Liver (tissue), 3 donors: Measurements from ENCODE around the gene CCDC88C.

Experiments used
- ATF3 ChIP-seq: IDR thresholded peaks from 2 replicates; pipeline ENCODE4 v1.6.1; 2016; ENCODE audit warnings: antibody characterized with exemption
- CTCF ChIP-seq: fragments of 150-350 bp; IDR thresholded peaks from 2 replicates; pipeline ENCODE4 v1.5.1; 2017; ENCODE audit warnings: improper control_type of control experiment, low read depth, low read length; ENCODE audit not compliant: missing input control
- GABPA ChIP-seq, 2 donors: IDR thresholded peaks in 1 of 2; conservative IDR thresholded peaks in 1 of 2; 2 replicates each; pipeline ENCODE4 v1.6.1; 2016; ENCODE audit warnings: antibody characterized with exemption in 2 of 2, mild to moderate bottlenecking in 1 of 2, moderate library complexity in 1 of 2
- HNF4A ChIP-seq, 2 donors: conservative IDR thresholded peaks; 2 replicates each; pipeline ENCODE4 v1.6.1; 2016; ENCODE audit warnings: antibody characterized with exemption in 2 of 2, mild to moderate bottlenecking in 2 of 2
- TAF1 ChIP-seq: conservative IDR thresholded peaks from 2 replicates; pipeline ENCODE4 v1.6.1; 2016; ENCODE audit warnings: antibody characterized with exemption, mild to moderate bottlenecking
- YY1 ChIP-seq: IDR thresholded peaks from 2 replicates; pipeline ENCODE4 v1.6.1; 2016; ENCODE audit warnings: antibody characterized with exemption, mild to moderate bottlenecking
- TF ChIP-seq, protein P1 (sequence below): IDR thresholded peaks from 2 replicates; pipeline ENCODE4 v1.6.1; 2016; ENCODE audit warnings: antibody characterized with exemption, mild to moderate bottlenecking
- TF ChIP-seq, protein P2 (sequence below): IDR thresholded peaks from 2 replicates; pipeline ENCODE4 v1.6.1; 2016; ENCODE audit warnings: antibody characterized with exemption
- donor health status: healthy.
- donor health status: healthy.

DNA sequence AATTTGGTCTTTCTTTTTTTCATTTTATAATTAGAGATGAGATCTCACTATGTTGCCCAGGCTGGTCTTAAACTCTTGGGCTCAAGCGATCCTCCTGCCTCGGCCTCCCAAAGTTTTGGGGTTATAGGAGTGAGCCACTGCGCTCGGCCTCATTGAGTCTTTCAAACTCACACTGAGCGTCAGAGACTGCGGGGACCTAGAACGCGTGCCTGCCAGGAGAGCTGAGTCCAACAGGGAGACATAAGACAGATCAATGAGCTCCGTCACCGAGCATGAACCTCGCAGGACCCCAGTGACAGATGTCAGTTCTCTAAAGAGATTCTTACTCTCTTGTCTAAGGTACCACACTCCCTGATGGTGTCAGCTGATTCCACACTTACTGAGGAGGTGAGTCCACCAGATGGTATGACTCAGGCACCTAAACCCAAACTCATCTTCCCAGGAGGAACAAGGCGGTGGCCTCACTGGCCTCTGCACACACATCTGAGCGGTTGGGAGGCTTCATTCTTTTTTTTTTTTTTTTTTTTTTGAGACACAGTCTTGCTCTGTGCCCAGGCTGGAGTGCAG lies 58.9 kb downstream of the CCDC88C start:
- TF ChIP-seq CTCF: no peak
- no peak for TF ChIP-seq HNF4A (conservative IDR thresholded peaks at IDR 0.05)
- no peak for TF ChIP-seq YY1
- TF ChIP-seq GABPA (IDR thresholded peaks at IDR 0.05 in 1 of 2, conservative IDR thresholded peaks at IDR 0.05 in 1 of 2): no peak
- TF ChIP-seq, protein P1, sequence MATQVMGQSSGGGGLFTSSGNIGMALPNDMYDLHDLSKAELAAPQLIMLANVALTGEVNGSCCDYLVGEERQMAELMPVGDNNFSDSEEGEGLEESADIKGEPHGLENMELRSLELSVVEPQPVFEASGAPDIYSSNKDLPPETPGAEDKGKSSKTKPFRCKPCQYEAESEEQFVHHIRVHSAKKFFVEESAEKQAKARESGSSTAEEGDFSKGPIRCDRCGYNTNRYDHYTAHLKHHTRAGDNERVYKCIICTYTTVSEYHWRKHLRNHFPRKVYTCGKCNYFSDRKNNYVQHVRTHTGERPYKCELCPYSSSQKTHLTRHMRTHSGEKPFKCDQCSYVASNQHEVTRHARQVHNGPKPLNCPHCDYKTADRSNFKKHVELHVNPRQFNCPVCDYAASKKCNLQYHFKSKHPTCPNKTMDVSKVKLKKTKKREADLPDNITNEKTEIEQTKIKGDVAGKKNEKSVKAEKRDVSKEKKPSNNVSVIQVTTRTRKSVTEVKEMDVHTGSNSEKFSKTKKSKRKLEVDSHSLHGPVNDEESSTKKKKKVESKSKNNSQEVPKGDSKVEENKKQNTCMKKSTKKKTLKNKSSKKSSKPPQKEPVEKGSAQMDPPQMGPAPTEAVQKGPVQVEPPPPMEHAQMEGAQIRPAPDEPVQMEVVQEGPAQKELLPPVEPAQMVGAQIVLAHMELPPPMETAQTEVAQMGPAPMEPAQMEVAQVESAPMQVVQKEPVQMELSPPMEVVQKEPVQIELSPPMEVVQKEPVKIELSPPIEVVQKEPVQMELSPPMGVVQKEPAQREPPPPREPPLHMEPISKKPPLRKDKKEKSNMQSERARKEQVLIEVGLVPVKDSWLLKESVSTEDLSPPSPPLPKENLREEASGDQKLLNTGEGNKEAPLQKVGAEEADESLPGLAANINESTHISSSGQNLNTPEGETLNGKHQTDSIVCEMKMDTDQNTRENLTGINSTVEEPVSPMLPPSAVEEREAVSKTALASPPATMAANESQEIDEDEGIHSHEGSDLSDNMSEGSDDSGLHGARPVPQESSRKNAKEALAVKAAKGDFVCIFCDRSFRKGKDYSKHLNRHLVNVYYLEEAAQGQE: no peak
- TF ChIP-seq ATF3: no peak
- TF ChIP-seq, protein P2, sequence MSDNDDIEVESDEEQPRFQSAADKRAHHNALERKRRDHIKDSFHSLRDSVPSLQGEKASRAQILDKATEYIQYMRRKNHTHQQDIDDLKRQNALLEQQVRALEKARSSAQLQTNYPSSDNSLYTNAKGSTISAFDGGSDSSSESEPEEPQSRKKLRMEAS: no peak
- no peak for TF ChIP-seq TAF1
